ENCODE results near the gene USE1. TPM values are rescaled to one million over a fixed set of nuclear protein-coding genes. Genes with fewer than 3 reads are reported as not detected.

USE1 gene
- total RNA-seq, 2 experiments from 2014 or later = 22.6 to 24.5 TPM

DNA sequence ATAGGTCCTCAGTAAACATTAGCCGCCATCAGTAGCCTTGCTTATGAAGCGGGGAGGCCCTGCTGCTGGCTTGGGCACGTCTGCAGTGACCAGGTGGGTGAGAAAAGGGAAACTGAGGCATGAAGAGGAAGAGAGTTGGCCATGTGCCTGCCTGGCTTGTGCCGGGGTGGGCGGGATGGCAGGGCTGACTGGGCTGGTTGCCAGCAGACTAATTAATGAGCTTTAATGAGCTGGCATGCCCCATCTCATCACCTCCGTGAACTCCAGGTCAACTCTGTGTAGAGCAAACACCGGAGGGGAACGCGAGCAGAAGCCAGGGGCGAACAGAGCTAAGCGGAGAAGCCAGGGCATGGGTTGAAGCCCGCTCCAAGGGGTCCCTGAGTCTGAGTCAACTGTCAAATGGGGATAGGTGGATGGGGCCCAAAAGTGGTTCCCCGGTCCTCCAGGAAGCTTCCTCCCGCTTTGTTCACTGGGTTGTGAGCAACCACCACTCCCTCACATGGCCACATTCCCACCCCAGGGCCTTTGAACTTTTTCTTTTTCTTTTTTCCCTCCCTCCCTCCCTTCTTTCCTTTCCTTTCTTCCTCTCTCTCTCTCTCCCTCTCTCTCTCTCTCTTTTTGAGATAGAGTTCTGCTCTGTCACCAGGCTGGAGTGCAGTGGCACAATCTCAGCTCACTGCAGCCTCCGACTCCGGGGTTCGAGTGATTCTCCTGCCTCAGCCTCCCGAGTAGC, 21.8 kb downstream of the USE1 start:
- Mint-ChIP-seq H3K4me1 (peaks cover 9% of the 10 kb centered on the region), H3K27ac (no peak overlapping the region), H3K4me3 (no peak overlapping the region), H3K36me3 (ENCODE audit: low read depth) (peaks cover 6% of the 10 kb centered on the region), H3K9me3 (ENCODE audit: low read depth) (no peaks in the 10 kb centered on the region), H3K27me3 (no peaks in the 10 kb centered on the region)
- ChIA-PET POLR2A (no interaction called here), CTCF (interaction anchor here (1.0 to 1.4 kb wide), 2 partner anchors 21 to 419 kb away, joined by 3 read pairs; no protein-coding TSS in a partner anchor)
- intact Hi-C loops (cut with DNase I, micrococcal nuclease) = no loop called here
- ATAC-seq (no peak), DNase-seq (no peak)

DNA sequence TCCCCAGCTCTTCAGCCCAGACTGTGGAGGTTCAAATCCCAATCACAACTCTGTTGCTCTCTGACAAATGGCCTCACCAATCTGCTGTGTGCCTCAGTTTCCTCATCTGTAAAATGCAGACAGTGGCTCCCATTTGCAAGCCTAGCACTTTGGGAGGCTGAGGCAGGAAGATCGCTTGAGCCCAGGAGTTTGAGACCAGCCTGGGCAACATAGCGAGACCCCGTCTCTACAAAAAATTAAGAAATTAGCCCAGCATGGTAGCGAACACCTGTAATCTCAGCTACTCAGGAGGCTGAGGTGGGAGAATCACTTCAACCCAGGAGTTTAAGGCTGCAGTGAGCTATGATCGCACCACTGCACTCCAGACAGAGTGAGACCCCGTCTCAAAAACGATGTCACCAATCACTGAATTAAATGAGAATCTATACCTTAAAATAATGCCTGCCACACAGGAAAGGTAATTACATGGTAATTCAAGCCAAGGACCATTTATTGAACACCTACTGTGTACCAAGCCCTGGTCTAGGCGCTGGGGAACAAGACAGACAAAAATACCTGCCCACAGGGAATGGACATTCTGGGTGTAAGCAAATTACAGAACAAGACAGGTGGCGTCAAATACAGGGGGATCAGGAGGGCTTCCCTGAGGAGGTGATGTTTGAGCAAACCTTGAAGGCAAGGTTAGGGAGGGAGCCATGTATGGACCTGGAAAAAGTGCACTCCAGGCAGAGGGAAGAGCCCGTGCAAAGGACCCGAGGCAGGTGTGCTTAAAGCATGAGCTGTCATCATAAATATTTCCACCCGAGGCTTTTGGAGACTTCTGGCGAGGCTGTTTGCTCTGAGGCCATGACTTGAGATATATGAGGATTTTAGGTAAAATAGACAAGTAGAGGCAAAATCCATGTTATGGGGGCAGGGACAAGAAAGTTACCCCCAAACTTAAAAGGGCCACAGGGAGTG, 22.9 kb downstream of the USE1 start:
- ChIA-PET CTCF (interaction anchor here (1.0 to 1.4 kb wide), 2 partner anchors 20 to 420 kb away, joined by 3 read pairs; no protein-coding TSS in a partner anchor), POLR2A (no interaction called here)
- Mint-ChIP-seq H3K27ac (no peak overlapping the region), H3K36me3 (ENCODE audit: low read depth) (peaks cover 5% of the 10 kb centered on the region), H3K4me3 (no peak overlapping the region), H3K4me1 (peaks cover 9% of the 10 kb centered on the region), H3K27me3 (no peaks in the 10 kb centered on the region), H3K9me3 (ENCODE audit: low read depth) (no peaks in the 10 kb centered on the region)
- DNase-seq (no peak), ATAC-seq (no peak)
- intact Hi-C loops (cut with DNase I, micrococcal nuclease) = no loop called here

DNA sequence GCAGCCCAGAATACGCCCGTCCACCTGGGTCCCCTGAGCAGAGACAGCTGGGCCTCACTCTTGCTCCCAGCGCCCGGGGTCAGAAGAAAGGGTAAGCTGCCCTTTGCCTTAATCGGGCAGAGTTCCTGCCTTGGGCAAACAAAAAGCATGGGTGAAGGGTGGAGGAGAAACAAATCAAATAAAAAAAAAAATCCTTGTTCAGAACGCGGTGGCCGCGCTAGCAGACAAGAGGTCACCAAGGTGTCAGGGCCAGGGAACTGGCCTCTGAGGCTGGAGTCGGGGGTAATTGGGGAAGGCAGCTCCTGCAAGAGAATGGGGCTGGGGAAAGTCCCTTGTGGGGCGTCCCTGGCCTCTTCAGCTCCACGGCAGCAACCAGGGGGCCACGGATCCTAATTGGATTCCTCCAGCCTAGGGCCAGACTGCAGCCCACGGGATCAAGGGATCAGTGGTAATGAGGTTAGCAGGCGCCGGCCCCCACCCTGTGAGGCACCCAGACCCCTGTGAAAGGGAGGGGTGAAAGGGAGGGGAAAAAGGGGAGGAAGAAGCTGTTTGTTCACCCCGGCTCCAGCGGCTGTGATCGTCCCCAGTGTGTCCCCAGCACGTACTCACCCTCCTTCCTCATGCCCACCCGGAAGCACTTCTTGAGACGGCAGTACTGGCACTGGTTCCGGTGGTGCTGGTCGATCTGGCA, 25.1 kb downstream of the USE1 start:
- H3K36me3 Mint-ChIP-seq (ENCODE audit: low read depth) = no peaks in the 10 kb centered on the region
- no peak for ATAC-seq

DNA sequence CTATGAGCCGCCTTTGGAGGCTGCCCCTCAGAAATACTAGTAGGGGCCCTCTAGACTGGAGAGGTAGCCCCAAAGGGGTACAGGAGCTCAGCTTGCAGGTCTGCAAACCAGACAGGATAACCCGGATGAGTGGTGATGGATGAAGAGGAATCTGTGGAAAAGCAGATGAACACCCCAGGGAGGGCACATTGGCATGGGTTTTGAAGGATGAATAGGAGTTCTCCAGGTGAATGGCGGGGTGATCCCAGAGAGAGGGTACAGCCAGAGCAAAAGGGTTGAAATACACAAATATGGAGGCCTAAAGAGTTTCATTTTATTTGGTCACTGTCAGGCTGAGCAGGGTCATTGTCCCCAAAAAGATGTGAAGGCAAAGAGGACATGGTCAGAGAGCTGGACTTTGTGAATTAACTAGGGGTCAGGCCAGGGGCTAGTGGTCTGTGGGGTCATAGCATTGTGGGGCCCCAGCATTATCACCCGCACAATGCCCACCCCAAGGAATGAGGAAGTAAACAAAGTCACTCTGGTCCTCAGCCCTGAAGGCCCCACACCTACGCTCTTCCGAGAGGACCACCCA, 25.8 kb downstream of the USE1 start:
- Mint-ChIP-seq H3K4me1 (no peaks in the 10 kb centered on the region), H3K36me3 (ENCODE audit: low read depth) (no peaks in the 10 kb centered on the region), H3K27me3 (no peaks in the 10 kb centered on the region), H3K9me3 (ENCODE audit: low read depth) (no peaks in the 10 kb centered on the region), H3K27ac (no peak overlapping the region), H3K4me3 (no peak overlapping the region)
- POLR2A ChIA-PET = no interaction called here
- intact Hi-C loops (cut with DNase I, micrococcal nuclease) = no loop called here
- ATAC-seq (no peak), DNase-seq (no peak)
- CTCF ChIA-PET = interaction anchor here (0.6 to 2.5 kb wide), 2 partner anchors 19 to 707 kb away, joined by 3 to 8 read pairs; no protein-coding TSS in a partner anchor

More for the DNA sequence above, 25.1 kb downstream of the USE1 start:
- no peak for DNase-seq
- ChIA-PET CTCF (interaction anchor here (0.6 kb wide), 1 partner anchor 708 kb away, joined by 3 read pairs; no protein-coding TSS in a partner anchor), POLR2A (no interaction called here)
- Mint-ChIP-seq H3K4me3 (no peak overlapping the region), H3K9me3 (ENCODE audit: low read depth) (no peaks in the 10 kb centered on the region), H3K27ac (no peak overlapping the region), H3K27me3 (no peaks in the 10 kb centered on the region), H3K4me1 (no peaks in the 10 kb centered on the region)
- intact Hi-C loops (cut with DNase I, micrococcal nuclease) = no loop called here

DNA sequence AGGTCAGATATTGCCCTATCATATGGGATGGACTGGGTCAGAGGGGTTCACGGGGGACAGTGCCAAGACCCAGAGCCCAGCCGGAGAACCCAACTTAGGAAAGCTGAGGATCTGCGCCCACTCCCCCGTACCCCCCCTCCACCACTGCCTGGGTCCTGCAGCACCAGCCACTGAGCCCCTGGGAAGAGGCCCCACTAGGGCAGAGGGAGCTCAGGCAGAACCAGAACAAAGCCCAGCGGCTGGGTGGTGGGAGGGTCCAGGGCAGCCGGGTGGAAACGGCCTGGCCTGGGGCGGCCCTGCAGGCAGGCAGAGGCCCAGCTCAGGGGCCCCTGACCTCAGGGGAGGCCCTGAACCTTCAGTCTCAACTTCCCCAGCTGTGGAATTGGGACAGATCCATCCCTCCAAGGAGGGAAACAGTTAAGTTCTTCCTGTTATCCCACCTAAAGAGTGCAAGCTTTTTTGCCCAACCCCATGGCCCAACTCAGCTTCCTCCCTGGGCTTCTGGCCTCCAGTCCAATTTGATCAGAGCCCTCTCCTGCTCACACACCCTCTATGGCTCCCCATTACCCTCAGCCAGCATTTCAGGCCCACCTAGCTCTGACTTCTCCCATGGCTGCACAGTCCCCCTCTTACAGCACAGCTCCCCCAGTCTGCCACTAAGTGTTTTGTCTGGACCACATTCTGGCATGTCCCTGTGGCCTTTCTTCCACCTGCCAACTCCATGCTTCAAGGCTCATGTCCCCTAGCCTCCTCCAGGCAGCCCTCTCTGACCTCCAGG, 27.5 kb downstream of the USE1 start:
- POLR2A ChIA-PET = interaction anchor here (1.2 kb wide), 1 partner anchor 24 kb away, joined by 5 read pairs; the partner anchor contains the start of gene BABAM1
- no peaks in the 10 kb centered on the region for H3K36me3 Mint-ChIP-seq (ENCODE audit: low read depth)
- ATAC-seq (no peak), DNase-seq (no peak)
- H3K27me3 Mint-ChIP-seq = peaks cover 2% of the 10 kb centered on the region
- no peaks in the 10 kb centered on the region for H3K9me3 Mint-ChIP-seq (ENCODE audit: low read depth)
- CTCF ChIA-PET = interaction anchor here (0.6 to 2.5 kb wide), 7 partner anchors 17 to 802 kb away, joined by 3 to 8 read pairs (median 3); no protein-coding TSS in a partner anchor
- peaks cover 5% of the 10 kb centered on the region for H3K4me1 Mint-ChIP-seq
- no peak overlapping the region for H3K27ac Mint-ChIP-seq
- intact Hi-C loops (cut with DNase I, micrococcal nuclease) = no loop called here
- no peak overlapping the region for H3K4me3 Mint-ChIP-seq

DNA sequence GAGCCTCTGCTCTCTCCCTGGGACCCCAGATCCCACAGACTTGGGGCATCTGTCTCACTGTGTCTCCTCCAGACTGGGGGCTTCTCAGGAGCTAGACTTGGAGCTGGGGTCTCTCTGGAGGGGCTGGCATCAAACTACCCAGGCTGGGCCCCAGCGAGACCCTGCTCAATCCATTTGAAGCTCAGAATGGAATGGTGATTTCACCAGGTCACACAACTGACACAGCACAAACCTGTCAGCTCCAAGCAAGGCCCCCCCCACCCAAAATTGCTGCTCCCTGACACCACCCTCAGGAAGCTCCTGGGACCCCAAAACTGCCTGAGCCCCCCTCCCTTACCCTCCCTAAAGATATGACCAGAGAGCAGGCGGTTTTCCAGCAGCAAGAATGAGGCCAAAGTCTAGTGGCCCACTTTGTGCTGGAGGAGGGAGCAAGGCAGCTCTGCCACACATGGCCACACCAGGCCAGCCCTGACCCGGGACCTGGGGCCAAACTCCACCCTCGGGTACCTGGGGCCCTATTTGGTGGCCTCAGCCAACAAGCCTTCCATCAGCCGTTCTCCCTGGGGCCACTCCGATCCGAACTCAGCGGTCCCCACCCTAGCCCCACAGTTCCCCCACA, 28.2 kb downstream of the USE1 start:
- Mint-ChIP-seq H3K4me1 (peaks cover 5% of the 10 kb centered on the region), H3K36me3 (ENCODE audit: low read depth) (no peaks in the 10 kb centered on the region), H3K27me3 (peaks cover 2% of the 10 kb centered on the region), H3K27ac (no peak overlapping the region), H3K9me3 (ENCODE audit: low read depth) (no peaks in the 10 kb centered on the region), H3K4me3 (no peak overlapping the region)
- no peak for DNase-seq
- no peak for ATAC-seq
- CTCF ChIA-PET = interaction anchor here (0.6 to 2.5 kb wide), 4 partner anchors 17 to 150 kb away, joined by 3 to 8 read pairs (median 4); no protein-coding TSS in a partner anchor
- POLR2A ChIA-PET = interaction anchor here (1.2 kb wide), 1 partner anchor 24 kb away, joined by 5 read pairs; the partner anchor contains the start of gene BABAM1
- intact Hi-C loops (cut with DNase I, micrococcal nuclease) = no loop called here

DNA sequence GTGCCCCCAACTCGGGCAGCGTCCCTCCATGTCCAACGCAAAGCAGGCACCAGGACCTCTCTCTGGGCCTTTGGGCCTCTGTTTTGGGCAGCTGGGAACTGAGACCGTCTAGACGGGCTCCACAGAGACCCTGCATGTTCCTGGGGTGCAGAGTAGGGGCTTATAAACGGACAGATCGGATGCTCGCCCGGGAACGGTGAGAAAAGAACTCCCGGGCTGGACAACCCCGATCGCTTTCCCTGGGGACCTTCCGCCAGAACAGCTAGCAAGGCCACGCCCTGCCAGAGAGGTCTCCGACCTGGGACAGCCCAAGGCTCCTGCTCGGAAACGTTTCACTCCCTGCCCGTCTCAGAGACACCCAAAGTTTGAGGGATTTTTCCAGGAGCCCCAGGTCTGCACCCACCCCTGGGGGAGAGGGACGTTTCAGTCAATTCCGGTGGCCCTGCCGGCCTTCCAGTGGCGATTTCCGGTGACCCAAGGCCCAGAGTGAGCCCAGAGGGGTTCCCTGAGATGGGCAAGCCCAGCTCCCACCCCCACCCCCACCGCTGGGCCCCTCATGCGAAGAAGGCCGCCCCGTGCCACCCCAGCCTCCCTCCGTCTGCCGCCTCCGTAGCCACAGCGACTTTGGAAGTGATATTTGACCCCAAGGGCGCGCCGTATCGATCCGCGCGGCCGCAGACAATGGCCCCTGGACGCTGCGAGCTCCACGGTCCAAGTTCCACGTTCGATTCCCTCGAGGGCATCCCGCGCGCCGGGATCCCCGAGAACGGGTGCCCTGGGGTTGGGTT, 28.9 kb downstream of the USE1 start:
- POLR2A ChIA-PET = interaction anchor here (0.8 kb wide), 1 partner anchor 29 kb away, joined by 3 read pairs; the partner anchor contains the start of gene USE1
- intact Hi-C loops (cut with DNase I, micrococcal nuclease) = no loop called here
- Mint-ChIP-seq H3K4me3 (peak overlapping the region; percentile 45), H3K36me3 (ENCODE audit: low read depth) (no peaks in the 10 kb centered on the region), H3K4me1 (peaks cover 5% of the 10 kb centered on the region), H3K27ac (no peak overlapping the region), H3K27me3 (peaks cover 2% of the 10 kb centered on the region), H3K9me3 (ENCODE audit: low read depth) (no peaks in the 10 kb centered on the region)
- no peak for ATAC-seq
- CTCF ChIA-PET = interaction anchor here (1.0 to 1.4 kb wide), 2 partner anchors 16 to 28 kb away, joined by 4 read pairs; no protein-coding TSS in a partner anchor
- DNase-seq = no peak

DNA sequence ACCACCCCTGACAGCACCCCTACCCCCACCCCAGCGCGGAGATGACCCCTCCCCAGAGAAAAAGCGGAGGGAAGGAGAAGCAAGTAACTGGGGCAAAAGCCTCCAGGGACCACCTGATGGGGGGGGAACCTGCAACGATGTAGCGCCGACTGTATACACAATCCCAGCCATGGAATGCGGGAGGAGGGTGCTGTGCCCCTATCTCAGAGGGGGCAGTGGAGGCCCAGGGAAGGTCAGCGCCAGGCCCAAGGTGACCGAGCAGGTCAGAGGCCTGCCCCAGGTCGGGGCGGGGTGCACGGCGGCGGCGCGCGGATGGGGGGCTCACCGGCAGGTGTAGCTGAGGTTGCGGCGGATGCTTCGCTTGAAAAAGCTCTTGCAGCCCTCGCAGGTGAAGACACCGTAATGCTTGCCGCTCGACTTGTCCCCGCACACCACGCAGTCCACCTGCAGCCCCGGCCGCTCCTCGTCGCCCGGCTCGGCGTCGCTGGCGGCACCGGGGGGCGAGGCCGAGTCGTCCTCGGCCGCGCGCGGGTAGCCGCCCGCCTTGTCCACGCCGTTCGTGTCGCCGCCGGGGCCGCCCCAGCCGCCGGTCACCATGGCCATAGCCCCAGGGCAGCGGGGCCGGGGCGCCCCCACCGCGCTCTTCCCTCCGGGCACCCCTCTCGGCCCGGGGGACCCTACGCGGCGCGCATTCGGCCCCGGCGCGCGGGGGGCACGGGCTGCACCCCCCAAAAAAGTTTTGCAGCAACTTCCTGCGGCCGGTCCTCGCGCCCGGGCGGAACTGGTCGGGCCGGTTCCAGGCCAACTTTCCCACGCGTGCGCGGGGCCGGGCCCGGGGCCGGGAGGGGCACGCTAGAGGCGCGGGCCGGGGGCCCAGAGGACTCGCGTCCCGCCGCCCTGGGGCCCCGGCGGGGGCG, 29.7 kb downstream of the USE1 start:
- POLR2A ChIA-PET = no interaction called here
- intact Hi-C loops (cut with DNase I, micrococcal nuclease) = loop anchor here in 1 of 2 experiments (1.0 kb wide), 2 partner anchors 19 to 22 kb away; partner anchors contain the start of genes BABAM1 and OCEL1
- CTCF ChIA-PET = interaction anchor here (1.0 kb wide), 1 partner anchor 15 kb away, joined by 4 read pairs; no protein-coding TSS in a partner anchor

More for the DNA sequence above, 29.7 kb downstream of the USE1 start:
- Mint-ChIP-seq H3K27me3 (peaks cover 2% of the 10 kb centered on the region), H3K36me3 (ENCODE audit: low read depth) (no peaks in the 10 kb centered on the region), H3K4me3 (peak overlapping the region; percentile 45), H3K27ac (no peak overlapping the region), H3K9me3 (ENCODE audit: low read depth) (no peaks in the 10 kb centered on the region), H3K4me1 (peaks cover 5% of the 10 kb centered on the region)
- no peak for DNase-seq
- ATAC-seq = no peak

Data from activated CD4-positive, alpha-beta T cell treated with anti-CD3 and anti-CD28 coated beads for 36 hours (primary cell).